ENCODE results near the gene PRRC2B.
A peak's percentile ranks its signal among the peaks of the same experiment; 100 is the strongest.
"Not testable (repeated sequence)": the region's sequence is repeated elsewhere in the genome, so short reads cannot be mapped to it uniquely, and the experiment has no call there.

The PRRC2B gene

GRCh38 chr9:131546336-131547084 lies 152.6 kb downstream of the PRRC2B start:
- DNase-seq, result peak; percentile 33

GRCh38 chr9:131549186-131549585 lies 155.3 kb downstream of the PRRC2B start:
- DNase-seq, result not testable (repeated sequence)

All from EL (cell line).